Ectodermal cell (in vitro differentiated cells): ENCODE measurements around the gene CLCN1.
"Not testable (repeated sequence)": the region's sequence is repeated elsewhere in the genome, so short reads cannot be mapped to it uniquely, and the experiment has no call there.

Experiments used
- H3K27ac ChIP-seq: 2 replicates; pipeline ENCODE4 v1.7.0; 2013; ENCODE audit warnings: mild to moderate bottlenecking, low read depth, low read length; ENCODE audit not compliant: insufficient read depth, poor library complexity, severe bottlenecking
- H3K27me3 ChIP-seq: 2 replicates; pipeline ENCODE4 v1.7.0; 2013; ENCODE audit warnings: mild to moderate bottlenecking, low read length; ENCODE audit not compliant: insufficient read depth, control insufficient read depth, poor library complexity, severe bottlenecking
- H3K36me3 ChIP-seq: one replicate; pipeline ENCODE4 v1.7.0; 2013; ENCODE audit warnings: low read length; ENCODE audit not compliant: control insufficient read depth, insufficient read depth
- H3K4me1 ChIP-seq: one replicate; pipeline ENCODE4 v1.7.0; 2013; ENCODE audit warnings: low read length; ENCODE audit not compliant: control insufficient read depth, insufficient read depth
- H3K4me3 ChIP-seq: 2 replicates; pipeline ENCODE4 v1.7.0; 2013; ENCODE audit warnings: low read depth, low read length, control low read depth; ENCODE audit not compliant: insufficient read depth
- H3K9me3 ChIP-seq: 2 replicates; pipeline ENCODE4 v1.7.0; 2013; ENCODE audit warnings: mild to moderate bottlenecking, low read length, moderate library complexity; ENCODE audit not compliant: control insufficient read depth
- WGBS, 2 experiments: methylation state at CpG; one replicate each; pipeline ENCODE4 v1.1.7; 2013; ENCODE audit warnings: missing lambda C conversion rate in 2 of 2; 5-methylcytosine and 5-hydroxymethylcytosine counted together

Gene CLCN1

DNA sequence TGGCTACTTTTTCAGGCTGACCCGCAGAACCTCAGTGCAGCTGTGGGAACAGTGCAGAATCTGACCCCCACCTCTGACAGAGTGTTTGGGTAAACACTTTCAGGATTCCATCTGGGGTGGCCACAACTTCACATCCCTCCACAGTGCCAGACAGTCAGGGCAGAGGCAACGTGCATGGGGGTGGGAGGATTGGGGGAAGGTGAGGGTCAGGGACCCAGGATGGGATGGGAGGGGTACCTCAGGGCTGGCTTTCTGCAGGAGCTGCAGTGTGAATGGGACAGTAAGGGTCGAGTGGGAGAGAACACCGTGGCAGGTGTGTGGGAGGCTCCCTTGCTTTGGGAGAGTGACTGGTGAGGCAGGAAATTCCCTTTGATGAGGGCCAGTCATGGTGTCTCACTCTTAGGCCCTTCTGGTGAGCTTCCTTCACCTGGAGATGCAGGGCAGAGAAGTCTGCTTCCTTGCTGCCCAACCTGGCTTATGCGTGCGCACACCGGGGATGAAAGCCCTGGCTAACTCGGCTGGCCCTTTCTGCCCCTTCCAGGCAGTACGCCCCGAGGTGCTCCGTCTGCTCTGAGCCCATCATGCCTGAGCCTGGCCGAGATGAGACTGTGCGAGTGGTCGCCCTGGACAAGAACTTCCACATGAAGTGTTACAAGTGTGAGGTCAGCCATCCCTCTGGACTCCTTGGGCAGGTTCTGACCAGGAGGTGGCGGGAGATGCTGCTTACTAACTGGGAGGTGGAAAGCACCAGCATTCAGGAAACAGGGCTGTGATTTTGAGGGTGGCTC, 73.6 kb downstream of the CLCN1 start:
- Histone ChIP-seq H3K27ac (no peak overlapping the region), H3K27me3 (no peaks in the 10 kb centered on the region), H3K9me3 (no peaks in the 10 kb centered on the region), H3K4me3 (no peak overlapping the region), H3K36me3 (peaks cover 25% of the 10 kb centered on the region), H3K4me1 (no peaks in the 10 kb centered on the region)
- WGBS, 2 experiments: 93 to 95% methylated on average over 15 of the region's 15 CpGs

DNA sequence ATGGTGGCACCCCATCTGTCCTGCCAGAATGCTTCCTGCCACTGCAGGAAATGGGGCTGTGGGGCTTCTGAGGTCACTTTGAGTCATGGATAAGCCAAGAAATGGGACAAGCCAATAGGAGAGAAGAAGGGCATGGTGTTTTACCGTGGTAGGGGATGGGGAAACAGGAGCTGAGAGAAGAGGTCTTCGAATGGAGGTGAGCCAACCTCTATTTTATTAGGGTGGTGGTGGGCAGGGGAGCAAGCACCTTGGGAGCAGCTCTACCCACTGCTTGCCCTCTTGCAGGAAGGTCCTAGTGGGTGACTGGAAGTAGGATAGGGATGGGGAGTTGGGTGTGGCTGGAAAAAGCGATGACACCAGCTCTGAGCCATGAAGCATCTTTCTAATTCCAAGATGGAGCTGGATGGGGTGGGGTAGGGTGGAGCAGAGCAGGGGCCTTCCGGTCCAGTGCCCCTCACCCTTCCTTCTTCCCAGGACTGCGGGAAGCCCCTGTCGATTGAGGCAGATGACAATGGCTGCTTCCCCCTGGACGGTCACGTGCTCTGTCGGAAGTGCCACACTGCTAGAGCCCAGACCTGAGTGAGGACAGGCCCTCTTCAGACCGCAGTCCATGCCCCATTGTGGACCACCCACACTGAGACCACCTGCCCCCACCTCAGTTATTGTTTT, 74.3 kb downstream of the CLCN1 start:
- H3K9me3 ChIP-seq: no peaks in the 10 kb centered on the region
- peaks cover 25% of the 10 kb centered on the region for H3K36me3 ChIP-seq
- H3K27ac ChIP-seq: no peak overlapping the region
- 91 to 94% methylated on average over 10 of the region's 10 CpGs for WGBS, 2 experiments
- H3K4me1 ChIP-seq: no peaks in the 10 kb centered on the region
- no peak overlapping the region for H3K4me3 ChIP-seq
- H3K27me3 ChIP-seq: no peaks in the 10 kb centered on the region

DNA sequence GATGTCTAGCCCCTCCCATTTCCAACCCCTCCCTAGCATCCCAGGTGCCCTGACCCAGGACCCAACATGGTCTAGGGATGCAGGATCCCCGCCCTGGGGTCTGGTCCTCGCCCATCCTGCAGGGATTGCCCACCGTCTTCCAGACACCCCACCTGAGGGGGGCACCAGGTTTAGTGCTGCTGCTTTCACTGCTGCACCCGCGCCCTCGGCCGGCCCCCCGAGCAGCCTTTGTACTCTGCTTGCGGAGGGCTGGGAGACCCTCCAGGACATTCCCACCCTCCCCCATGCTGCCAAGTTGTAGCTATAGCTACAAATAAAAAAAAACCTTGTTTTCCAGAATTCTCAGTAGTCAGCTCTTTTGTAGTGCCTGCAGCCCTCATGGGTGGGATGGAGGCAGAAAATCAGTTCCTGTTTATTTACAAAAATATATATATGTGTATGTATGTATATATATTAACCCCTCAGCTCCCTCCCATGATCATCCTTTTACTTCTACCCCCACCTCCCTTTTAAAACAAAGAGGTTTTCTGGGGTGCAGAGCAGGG, 74.9 kb downstream of the CLCN1 start:
- H3K9me3 ChIP-seq: no peaks in the 10 kb centered on the region
- no peak overlapping the region for H3K4me3 ChIP-seq
- WGBS, 2 experiments: 91 to 96% methylated on average over 9 of the region's 9 CpGs
- H3K36me3 ChIP-seq: peaks cover 25% of the 10 kb centered on the region
- no peaks in the 10 kb centered on the region for H3K4me1 ChIP-seq
- no peak overlapping the region for H3K27ac ChIP-seq
- no peaks in the 10 kb centered on the region for H3K27me3 ChIP-seq

DNA sequence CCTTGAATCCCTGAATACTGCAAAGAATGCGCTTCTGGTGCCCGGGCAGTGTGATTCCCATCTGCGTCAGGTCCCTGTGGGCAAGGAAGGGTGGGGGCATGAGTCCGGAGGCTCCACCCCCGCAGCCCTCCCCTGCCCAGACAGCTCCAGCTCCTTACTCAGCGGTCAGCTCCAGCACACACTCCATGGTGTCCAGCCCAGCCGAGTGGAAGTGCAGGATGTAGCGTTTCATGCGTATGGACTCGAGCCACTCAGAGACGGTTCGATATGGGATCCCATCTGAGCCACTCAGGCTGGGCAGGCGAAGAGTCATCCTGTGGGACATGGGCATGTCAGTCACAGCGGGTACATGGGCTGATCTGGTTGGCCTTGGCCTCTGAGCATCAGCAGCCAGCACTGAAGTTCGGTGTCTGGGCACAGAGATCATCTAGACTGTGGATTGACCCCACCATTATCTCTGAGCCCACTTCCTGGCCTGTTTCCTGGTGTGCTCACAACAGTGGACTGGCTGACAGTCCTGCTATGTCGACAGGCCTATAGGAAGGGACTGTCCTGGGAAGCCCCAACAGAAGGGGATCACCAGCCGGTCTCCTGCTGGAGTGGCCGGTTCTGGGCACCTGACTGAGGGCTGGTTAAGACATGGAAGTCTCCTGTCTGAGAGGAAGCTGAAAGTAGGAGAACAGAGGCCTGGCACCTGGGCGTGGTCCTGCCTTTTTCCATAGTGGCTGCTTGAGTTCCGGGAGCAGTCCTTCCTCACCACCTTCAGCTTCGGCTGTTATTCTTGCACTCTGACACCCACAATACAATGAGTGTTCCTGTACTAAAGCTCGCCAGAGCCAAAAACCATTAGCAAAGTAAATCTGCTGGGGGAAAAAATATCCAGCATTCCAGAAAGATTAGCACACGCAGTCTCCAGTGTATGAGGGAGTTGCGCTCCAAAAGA, 75.8 kb downstream of the CLCN1 start:
- H3K27me3 ChIP-seq: no peaks in the 10 kb centered on the region
- H3K27ac ChIP-seq: no peak overlapping the region
- H3K4me1 ChIP-seq: no peaks in the 10 kb centered on the region
- H3K4me3 ChIP-seq: no peak overlapping the region
- no peaks in the 10 kb centered on the region for H3K9me3 ChIP-seq
- peaks cover 25% of the 10 kb centered on the region for H3K36me3 ChIP-seq
- 92 to 94% methylated on average over 24 of the region's 24 CpGs for WGBS, 2 experiments

DNA sequence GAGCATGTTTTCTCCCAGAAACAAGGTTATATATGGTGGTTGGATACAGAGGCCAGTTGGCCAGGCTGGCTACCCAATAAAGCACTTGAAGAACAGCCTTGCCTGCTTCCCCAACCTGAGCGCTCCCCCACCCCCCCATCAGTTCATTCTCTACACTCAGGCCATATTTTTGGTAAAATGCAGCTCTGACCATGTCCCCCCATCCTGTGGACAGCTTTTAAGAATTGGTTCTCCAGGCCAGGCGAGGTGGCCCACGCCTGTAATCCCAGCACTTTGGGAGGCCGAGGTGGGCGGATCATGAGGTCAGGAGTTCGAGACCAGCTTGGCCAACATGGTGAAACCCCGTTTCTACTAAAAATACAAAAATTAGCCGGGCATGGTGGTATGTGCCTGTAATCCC, 76.5 kb downstream of the CLCN1 start:
- peaks cover 25% of the 10 kb centered on the region for H3K36me3 ChIP-seq
- not testable (repeated sequence) for H3K27ac ChIP-seq

DNA sequence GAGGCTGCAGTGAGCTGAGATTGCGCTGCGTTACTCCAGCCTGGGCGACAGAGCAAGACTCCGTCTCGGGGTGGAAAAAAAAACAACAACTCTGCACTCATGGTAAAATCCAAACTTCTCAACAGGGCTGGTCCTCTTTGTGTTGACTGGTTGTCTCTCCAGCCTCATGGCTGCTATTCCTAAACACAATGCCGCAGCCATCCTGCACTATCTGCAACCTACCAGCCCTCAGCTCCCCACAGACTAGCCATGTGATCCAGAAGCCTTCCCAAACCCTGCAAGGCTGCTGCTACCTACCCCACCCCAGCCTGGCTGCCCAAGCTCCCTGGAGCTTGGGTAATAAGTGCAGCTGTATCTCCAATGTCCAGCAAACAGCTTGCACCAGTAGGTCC, 77.0 kb downstream of the CLCN1 start:
- H3K27ac ChIP-seq: no peak overlapping the region
- no peaks in the 10 kb centered on the region for H3K27me3 ChIP-seq
- WGBS, 2 experiments: 95 to 96% methylated on average over 6 of the region's 6 CpGs
- no peak overlapping the region for H3K4me3 ChIP-seq
- no peaks in the 10 kb centered on the region for H3K9me3 ChIP-seq
- peaks cover 25% of the 10 kb centered on the region for H3K36me3 ChIP-seq
- no peaks in the 10 kb centered on the region for H3K4me1 ChIP-seq

More for the DNA sequence above, 76.5 kb downstream of the CLCN1 start:
- H3K27me3 ChIP-seq, H3K4me3 ChIP-seq, H3K9me3 ChIP-seq, H3K4me1 ChIP-seq: not testable (repeated sequence)
- WGBS, 2 experiments: 92 to 95% methylated on average over 8 of the region's 8 CpGs

DNA sequence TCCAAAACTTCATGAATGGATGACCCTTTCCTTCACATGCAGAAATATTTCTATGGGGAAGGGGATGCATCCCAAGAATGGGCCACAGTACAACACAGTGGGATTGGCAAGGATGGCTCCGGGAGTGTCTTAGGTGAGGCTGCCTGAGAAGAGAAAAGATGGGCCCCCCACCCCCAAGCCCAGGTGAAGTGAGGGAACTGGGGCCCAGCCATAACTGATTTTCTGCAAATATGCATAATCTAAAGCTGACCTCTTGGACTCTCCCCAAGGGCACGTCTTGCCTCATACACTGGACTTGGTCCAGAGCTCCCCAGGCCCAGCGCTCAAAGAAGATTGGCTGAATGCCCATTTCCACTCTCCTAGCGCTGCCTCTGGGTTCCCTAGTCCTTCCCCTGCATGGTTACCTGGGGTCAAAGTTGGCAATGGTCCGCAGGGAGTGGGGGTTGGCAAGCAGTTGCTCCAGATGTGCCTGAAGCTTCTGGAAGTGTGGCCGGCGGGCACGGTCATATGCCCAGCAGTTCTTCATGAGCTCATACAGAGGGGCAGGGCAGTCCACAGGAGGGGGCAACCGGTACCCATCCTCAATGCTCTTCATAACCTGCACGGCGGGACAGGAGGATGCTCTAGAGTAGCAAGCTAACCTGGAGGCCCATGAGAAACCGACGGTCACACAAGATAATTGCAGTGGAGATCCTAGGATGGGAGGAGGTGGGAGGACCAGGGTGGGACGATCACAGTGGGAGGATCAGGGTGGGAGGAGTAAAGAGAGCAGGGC, 77.5 kb downstream of the CLCN1 start:
- Histone ChIP-seq H3K27me3 (no peaks in the 10 kb centered on the region), H3K36me3 (peaks cover 23% of the 10 kb centered on the region), H3K4me1 (no peaks in the 10 kb centered on the region), H3K27ac (no peak overlapping the region), H3K9me3 (no peaks in the 10 kb centered on the region), H3K4me3 (no peak overlapping the region)
- 94 to 95% methylated on average over 14 of the region's 14 CpGs for WGBS, 2 experiments

DNA sequence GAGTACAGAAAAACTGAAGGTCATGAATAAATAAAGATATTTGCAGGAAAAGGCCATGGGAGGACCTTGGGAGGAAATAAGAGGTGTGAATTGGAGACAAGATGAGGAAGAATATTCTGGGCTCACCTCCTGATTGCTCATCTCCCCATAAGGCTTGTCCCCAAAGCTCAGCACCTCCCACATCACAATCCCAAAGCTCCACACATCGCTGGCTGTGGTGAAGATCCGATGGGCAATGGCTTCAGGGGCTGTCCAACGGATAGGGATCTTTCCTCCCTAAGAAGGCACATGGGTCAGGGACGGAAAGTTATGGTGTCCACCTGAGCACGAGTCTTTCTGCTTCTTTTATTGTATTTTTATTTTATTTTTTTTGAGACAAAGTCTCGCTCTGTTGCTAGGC, 78.2 kb downstream of the CLCN1 start:
- Histone ChIP-seq H3K36me3 (peaks cover 17% of the 10 kb centered on the region), H3K27ac (no peak overlapping the region), H3K4me1 (no peaks in the 10 kb centered on the region), H3K4me3 (no peak overlapping the region), H3K27me3 (no peaks in the 10 kb centered on the region), H3K9me3 (no peaks in the 10 kb centered on the region)
- WGBS, 2 experiments: 95 to 98% methylated on average over 6 of the region's 6 CpGs

DNA sequence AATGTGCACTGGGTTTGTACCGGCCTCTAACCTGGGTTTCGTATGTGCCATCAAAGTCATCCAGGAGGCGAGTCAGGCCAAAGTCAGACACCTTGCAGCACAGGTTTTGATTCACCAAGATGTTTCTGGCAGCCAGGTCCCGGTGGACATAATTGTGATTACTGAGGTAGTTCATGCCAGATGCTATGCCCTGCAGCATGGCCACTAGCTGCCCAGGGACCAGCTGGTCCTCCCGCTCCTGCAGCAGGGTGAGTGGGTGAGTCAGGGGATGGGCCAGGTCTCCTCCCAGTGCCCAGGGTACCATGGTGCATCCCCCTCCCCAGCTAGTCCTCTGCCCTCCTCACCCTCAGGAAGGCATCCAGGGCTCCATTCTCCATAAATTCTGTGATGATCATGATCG, 78.9 kb downstream of the CLCN1 start:
- Histone ChIP-seq H3K4me3 (no peak overlapping the region), H3K27me3 (no peaks in the 10 kb centered on the region), H3K4me1 (no peaks in the 10 kb centered on the region), H3K27ac (no peak overlapping the region), H3K9me3 (no peaks in the 10 kb centered on the region), H3K36me3 (peaks cover 12% of the 10 kb centered on the region)
- 86 to 87% methylated on average over 6 of the region's 6 CpGs for WGBS, 2 experiments
